Medulla oblongata (tissue), 1 donor: ENCODE results near the gene MYO3B.
"Not testable (repeated sequence)": the region's sequence is repeated elsewhere in the genome, so short reads cannot be mapped to it uniquely, and the experiment has no call there.

Experiments
- DNase-seq: peaks from one replicate; pipeline ENCODE4 v3.0.0-alpha.2; 2015; ENCODE audit errors: extremely low spot score

Gene MYO3B

GRCh38 chr2:170467568-170468422 is 289.8 kb downstream of the MYO3B start:
- no peak for DNase-seq

- no peak for DNase-seq
Measured at GRCh38 chr2:170468557-170468956, 290.6 kb downstream of the MYO3B start.

- not testable (repeated sequence) for DNase-seq
Measured at GRCh38 chr2:170472498-170472897, 294.6 kb downstream of the MYO3B start.

DNA sequence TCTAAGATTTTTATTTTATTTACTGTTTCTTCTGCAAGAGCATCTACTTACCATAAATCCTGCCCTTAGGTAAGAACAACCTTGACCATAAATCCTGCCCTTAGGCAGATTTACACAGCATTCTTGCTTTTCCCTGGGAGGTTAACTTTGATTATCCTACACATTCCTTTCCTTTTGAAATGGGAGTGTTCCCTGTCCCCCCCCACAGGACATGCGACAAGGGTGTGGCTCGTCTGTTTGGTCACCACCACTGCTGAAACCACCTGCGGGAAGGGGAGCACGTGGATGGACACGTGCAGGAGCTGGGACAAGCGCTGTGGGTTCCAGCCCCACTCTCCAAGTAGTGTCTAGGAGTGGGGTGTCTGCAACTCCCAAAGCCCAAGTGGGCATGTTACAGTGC is 297.9 kb downstream of the MYO3B start:
- no peak for DNase-seq

DNA sequence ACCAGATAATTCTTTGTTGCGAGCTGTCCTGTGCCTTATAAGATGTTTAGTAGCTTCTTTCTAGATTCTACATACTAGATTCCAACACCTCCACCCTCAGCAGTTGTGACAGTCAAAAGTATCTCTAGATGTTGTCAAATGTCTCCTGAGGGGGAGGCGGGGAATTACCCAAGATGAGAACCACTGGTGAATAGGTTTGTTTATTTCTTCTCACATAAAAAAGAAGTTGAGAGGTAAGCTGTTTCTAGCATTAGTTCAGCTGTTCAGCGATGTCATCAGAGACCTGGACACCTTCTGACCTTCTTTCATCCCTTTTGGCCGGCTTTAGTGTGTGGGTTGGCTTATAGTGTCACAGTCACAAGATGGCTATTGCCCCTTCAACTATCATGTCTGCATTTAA is 299.7 kb downstream of the MYO3B start:
- no peak for DNase-seq

DNA sequence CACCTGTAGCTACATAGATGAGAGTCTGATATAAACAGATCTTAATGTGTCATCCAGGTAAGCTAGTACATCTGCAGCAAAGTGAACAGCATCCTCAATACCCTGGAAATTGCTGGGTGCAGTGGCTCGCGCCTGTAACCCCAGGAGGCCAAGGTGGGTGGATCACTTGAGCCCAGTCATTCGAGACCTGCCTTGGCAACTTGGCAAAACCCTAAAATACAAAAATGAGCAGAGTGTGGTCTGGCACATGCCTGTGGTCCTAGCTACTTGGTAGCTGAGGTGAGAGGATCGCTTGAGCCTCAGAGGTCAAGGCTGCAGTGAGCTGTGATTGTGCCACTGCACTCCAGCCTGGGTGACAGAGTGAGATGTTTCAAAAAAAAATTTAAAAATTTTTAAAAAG is 303.3 kb downstream of the MYO3B start:
- DNase-seq = no peak

- DNase-seq = no peak
Measured at GRCh38 chr2:170484552-170484951, 306.6 kb downstream of the MYO3B start.

DNA sequence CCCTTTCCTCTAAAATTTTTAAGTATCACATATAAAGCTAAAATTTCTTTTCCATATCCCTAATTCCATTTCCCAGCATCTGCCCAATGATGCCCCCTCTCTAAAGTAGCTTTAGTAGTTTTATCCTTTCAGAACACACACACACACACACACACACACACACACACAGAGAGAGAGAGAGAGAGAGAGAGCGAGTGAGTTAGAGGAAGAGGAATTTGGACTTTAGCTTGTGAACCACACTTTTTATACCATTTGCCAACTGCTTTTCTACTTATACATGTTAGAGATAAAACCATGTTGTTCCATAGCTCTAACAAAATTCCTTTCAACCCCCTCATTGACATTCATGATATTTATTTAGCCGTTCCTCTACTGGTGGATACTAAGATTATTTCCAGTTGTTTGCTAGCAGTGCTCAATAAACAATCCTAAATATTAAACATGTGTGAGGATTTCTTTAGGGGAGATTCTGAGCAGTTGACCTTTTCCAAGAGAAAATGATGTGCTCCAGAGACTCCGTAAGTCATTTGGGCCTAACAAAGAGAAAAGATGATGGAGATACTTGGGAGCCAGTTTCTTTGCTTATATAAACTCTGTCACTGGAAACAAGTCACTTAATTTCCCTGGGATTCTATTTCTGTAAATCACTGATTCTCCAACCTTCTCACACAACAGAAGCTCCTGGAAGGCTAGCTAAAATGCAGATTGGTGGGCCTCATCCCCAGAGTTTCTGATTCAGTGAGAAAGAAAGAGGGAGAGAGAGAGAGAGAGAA is 307.5 kb downstream of the MYO3B start:
- no peak for DNase-seq

GRCh38 chr2:170486730-170487129 is 308.8 kb downstream of the MYO3B start:
- peak; percentile 48 for DNase-seq

DNA sequence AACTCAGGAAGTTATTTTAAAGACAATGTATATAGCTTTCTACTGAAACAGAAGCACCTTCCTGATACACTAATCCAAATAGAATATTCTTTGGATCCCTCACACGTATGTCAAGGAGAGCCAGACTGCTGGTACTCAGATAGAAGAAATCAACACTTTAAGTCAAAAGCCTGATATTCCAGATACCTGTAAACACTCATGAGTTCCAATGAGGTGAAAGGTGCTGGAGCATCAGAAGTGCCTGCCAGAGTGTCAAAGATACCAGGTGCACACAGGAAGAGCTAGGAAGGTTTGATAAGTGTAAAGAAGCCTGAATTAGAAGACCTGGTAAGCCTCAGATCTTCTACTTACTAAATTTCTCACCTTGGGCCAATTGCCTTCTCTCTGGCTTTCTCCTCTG is 310.9 kb downstream of the MYO3B start:
- DNase-seq = no peak

DNA sequence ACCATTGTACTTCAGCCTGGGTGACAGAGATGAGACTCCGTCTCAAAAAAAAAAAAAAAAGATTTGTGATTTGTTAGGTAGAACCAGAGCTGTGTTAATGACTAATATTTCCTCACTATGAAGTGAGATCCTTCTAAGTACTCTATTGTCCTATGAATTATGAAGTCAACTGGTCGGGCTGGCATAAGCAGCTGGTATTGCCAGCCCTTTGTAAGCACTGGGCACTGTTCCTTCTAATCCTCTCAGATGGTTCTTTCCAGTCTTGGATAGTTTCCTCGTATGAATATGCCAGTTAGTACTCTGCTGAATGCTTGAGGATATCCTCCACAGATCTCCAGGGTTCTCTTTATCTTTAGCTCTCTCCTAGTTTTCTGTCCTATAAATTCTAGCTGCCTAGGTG is 314.1 kb downstream of the MYO3B start:
- DNase-seq = peak; percentile 41

- DNase-seq = no peak
Measured at GRCh38 chr2:170493426-170494097, 315.6 kb downstream of the MYO3B start.

DNA sequence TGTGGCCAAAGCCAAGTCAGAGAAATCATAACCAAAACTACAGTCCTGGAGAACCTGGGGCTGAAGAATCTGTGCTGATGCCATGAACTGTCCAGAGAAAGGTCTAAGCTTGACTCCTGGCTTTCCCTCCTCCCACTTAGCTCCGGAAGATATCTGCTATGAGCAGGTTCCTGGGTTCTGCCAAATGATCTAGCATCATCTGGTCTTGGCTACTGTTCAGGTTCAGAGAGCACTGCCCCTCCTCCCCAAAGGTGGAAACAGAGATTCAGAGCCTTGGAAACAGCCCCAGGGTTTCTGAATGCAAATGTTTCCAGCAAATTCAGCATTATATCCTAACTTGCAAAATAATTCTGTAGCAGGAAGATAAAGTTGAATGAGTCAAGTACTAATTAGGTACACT is 317.9 kb downstream of the MYO3B start:
- DNase-seq = no peak

- DNase-seq = peak; percentile 61
Measured at GRCh38 chr2:170498619-170499018, 320.7 kb downstream of the MYO3B start.

GRCh38 chr2:170500104-170500503 is 322.2 kb downstream of the MYO3B start:
- no peak for DNase-seq

- peak; percentile 81 for DNase-seq
Measured at GRCh38 chr2:170500770-170501169, 322.8 kb downstream of the MYO3B start.

GRCh38 chr2:170501421-170502043 is 323.6 kb downstream of the MYO3B start:
- DNase-seq = no peak

DNA sequence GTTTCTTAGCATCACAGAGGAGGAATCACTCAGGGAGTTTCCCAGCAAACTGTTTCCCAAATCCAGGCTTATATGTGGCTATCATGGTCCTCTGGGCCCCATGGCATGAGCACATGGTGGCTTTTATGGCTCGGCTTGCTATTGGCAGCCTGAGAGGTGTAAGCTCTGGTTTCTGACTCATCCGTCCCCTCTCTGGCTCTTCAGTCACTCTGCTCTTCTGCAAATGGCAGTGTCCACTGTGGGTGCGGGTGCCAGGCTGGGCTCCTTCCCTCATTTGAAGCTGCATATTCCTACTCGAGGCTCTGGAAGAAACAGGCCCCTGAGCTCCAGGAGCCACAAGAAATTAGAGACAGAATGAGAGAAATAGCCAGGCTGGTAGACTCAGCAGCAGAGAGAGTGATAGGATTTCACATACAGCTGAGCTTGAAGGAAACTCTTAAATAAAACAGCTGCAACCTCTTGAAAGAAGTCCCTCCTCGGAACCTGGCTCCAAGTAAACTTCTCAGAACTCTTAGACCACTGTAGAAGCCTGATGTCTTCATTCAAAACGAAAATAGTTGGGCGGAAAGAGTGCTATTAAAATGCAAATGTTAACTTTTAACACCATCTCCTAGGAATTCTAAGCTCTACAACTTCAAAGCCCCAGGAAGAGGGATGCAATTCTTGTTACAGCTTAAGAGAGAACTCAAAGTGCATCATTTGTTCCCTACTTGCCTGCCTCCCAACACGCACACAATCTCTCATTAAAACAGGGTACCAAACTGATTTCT is 324.6 kb downstream of the MYO3B start:
- DNase-seq = no peak

DNA sequence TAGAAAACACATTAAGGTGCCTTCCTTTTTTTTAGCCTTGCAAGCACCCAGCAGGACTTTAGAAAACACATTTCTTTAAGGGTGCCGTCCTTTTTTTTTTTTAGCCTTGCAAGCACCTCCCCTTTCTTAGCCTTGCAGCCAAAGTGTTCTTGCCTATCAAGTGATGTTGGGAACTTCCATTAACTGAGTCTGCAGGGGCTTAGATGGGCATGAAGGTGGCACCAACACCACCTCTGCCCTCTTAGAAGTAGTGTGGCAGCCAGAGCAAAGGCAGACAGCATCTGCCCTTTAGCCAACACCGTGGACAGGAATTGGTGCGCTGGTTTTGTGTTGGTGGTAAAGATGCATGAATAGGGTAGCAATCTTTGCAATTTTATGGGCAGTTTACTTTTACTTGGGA is 325.6 kb downstream of the MYO3B start:
- DNase-seq = no peak

GRCh38 chr2:170503971-170504809 is 326.2 kb downstream of the MYO3B start:
- DNase-seq = no peak
